H7 (cell line): ENCODE results near the gene ST3GAL4. TPM values are rescaled to one million over a fixed set of nuclear protein-coding genes. Genes with fewer than 3 reads are reported as not detected.
"Not testable (repeated sequence)": the region's sequence is repeated elsewhere in the genome, so short reads cannot be mapped to it uniquely, and the experiment has no call there.

Source experiments
- DNase-seq: peaks from one replicate; pipeline ENCODE4 v3.0.0; 2012
- H3K27me3 ChIP-seq: 2 replicates; pipeline ENCODE4 v1.6.0; 2011; ENCODE audit warnings: mild to moderate bottlenecking, low read length; ENCODE audit not compliant: control insufficient read depth, insufficient read depth
- H3K36me3 ChIP-seq: replicated peaks from 2 replicates; pipeline ENCODE4 v1.5.1; 2011; ENCODE audit warnings: low read length; ENCODE audit not compliant: control insufficient read depth, insufficient read depth
- H3K4me3 ChIP-seq: 2 replicates; pipeline ENCODE4 v1.5.1; 2011; ENCODE audit warnings: low read depth, mild to moderate bottlenecking, control low read depth, low read length, moderate library complexity; ENCODE audit not compliant: insufficient read depth
- total RNA-seq: library from RNA; depleted of rRNA; stranded (reverse); fragments of >200 nt; shearing (Covaris generic); gene quantifications from 2 replicates; pipeline ENCODE4 v1.2.3, GENCODE V29; 2014

The ST3GAL4 gene
- total RNA-seq, 1 experiment from 2014 or later = 16.0 TPM

GRCh38 chr11:126360049-126360446 lies 4.6 kb downstream of the ST3GAL4 start:
- Histone ChIP-seq H3K27me3 (no peaks in the 10 kb centered on the region; the same call in 1 of the 2 replicates), H3K4me3 (no peak overlapping the region), H3K36me3 (no peaks in the 10 kb centered on the region; the same call in 1 of the 2 replicates)
- no peak for DNase-seq

GRCh38 chr11:126361400-126361799 lies 5.9 kb downstream of the ST3GAL4 start:
- Histone ChIP-seq H3K27me3 (no peaks in the 10 kb centered on the region), H3K4me3 (no peak overlapping the region), H3K36me3 (no peaks in the 10 kb centered on the region; the same call in 1 of the 2 replicates)
- DNase-seq = no peak

GRCh38 chr11:126362879-126363655 lies 7.6 kb downstream of the ST3GAL4 start:
- no peak for DNase-seq
- no peaks in the 10 kb centered on the region for H3K27me3 ChIP-seq
- no peak overlapping the region for H3K4me3 ChIP-seq
- no peaks in the 10 kb centered on the region; the same call in 1 of the 2 replicates for H3K36me3 ChIP-seq

GRCh38 chr11:126363706-126364248 lies 8.3 kb downstream of the ST3GAL4 start:
- Histone ChIP-seq H3K27me3 (no peaks in the 10 kb centered on the region), H3K4me3 (no peak overlapping the region), H3K36me3 (no peaks in the 10 kb centered on the region)
- DNase-seq = no peak

GRCh38 chr11:126364735-126365134 lies 9.2 kb downstream of the ST3GAL4 start:
- not testable (repeated sequence) for H3K27me3 ChIP-seq, H3K36me3 ChIP-seq, H3K4me3 ChIP-seq, DNase-seq

GRCh38 chr11:126365508-126365907 lies 10.0 kb downstream of the ST3GAL4 start:
- not testable (repeated sequence) for H3K4me3 ChIP-seq, DNase-seq, H3K36me3 ChIP-seq, H3K27me3 ChIP-seq

GRCh38 chr11:126366064-126366822 lies 10.8 kb downstream of the ST3GAL4 start:
- DNase-seq = peak; percentile 58
- no peaks in the 10 kb centered on the region for H3K36me3 ChIP-seq
- no peaks in the 10 kb centered on the region for H3K27me3 ChIP-seq
- H3K4me3 ChIP-seq = peak overlapping the region; percentile 7; the same call in 1 of the 2 replicates

GRCh38 chr11:126366823-126367654 lies 11.6 kb downstream of the ST3GAL4 start:
- not testable (repeated sequence) for H3K27me3 ChIP-seq, H3K36me3 ChIP-seq
- peak; percentile 64 for DNase-seq
- peak overlapping the region; percentile 7; the same call in 1 of the 2 replicates for H3K4me3 ChIP-seq

GRCh38 chr11:126367806-126368205 lies 12.3 kb downstream of the ST3GAL4 start:
- not testable (repeated sequence) for DNase-seq, H3K4me3 ChIP-seq, H3K36me3 ChIP-seq, H3K27me3 ChIP-seq

- not testable (repeated sequence) for H3K36me3 ChIP-seq, H3K4me3 ChIP-seq, DNase-seq, H3K27me3 ChIP-seq
Observed at GRCh38 chr11:126368336-126369119, 13.0 kb downstream of the ST3GAL4 start.

GRCh38 chr11:126370016-126370415 lies 14.5 kb downstream of the ST3GAL4 start:
- DNase-seq = no peak
- H3K27me3 ChIP-seq = no peaks in the 10 kb centered on the region
- no peaks in the 10 kb centered on the region for H3K36me3 ChIP-seq
- H3K4me3 ChIP-seq = no peak overlapping the region

GRCh38 chr11:126371595-126371994 lies 16.1 kb downstream of the ST3GAL4 start:
- DNase-seq = no peak
- no peak overlapping the region for H3K4me3 ChIP-seq
- no peaks in the 10 kb centered on the region for H3K36me3 ChIP-seq
- H3K27me3 ChIP-seq = no peaks in the 10 kb centered on the region

GRCh38 chr11:126373389-126374066 lies 18.0 kb downstream of the ST3GAL4 start:
- H3K4me3 ChIP-seq, H3K36me3 ChIP-seq, H3K27me3 ChIP-seq, DNase-seq: not testable (repeated sequence)
